Stimulated activated CD4-positive, alpha-beta T cell treated with anti-CD3 and anti-CD28 coated beads, Interleukin-2, amount 100 ng/mL, for 4 hours (primary cell): ENCODE measurements around the gene TRIM7.
"Not testable (repeated sequence)": the region's sequence is repeated elsewhere in the genome, so short reads cannot be mapped to it uniquely, and the experiment has no call there.

Source experiments
- DNase-seq: peaks from one replicate; pipeline ENCODE4 v3.0.0-alpha.2; 2020; ENCODE audit warnings: low read depth

Gene TRIM7

GRCh38 chr5:181192337-181193046 is 12.5 kb downstream of the TRIM7 start:
- no peak for DNase-seq

- DNase-seq: peak; percentile 89
These were observed 13.3 kb downstream of the TRIM7 start for GRCh38 chr5:181191526-181192336.

GRCh38 chr5:181190711-181191525 is 14.1 kb downstream of the TRIM7 start:
- no peak for DNase-seq

GRCh38 chr5:181189962-181190710 is 14.9 kb downstream of the TRIM7 start:
- no peak for DNase-seq

GRCh38 chr5:181189363-181189961 is 15.5 kb downstream of the TRIM7 start:
- DNase-seq: peak; percentile 60

GRCh38 chr5:181188700-181189362 is 16.2 kb downstream of the TRIM7 start:
- DNase-seq: peak; percentile 68

- no peak for DNase-seq
These were observed 17.3 kb downstream of the TRIM7 start for GRCh38 chr5:181187500-181188213.

GRCh38 chr5:181186986-181187499 is 18.0 kb downstream of the TRIM7 start:
- DNase-seq: no peak

- DNase-seq: no peak
These were observed 19.0 kb downstream of the TRIM7 start for GRCh38 chr5:181186022-181186421.

- no peak for DNase-seq
These were observed 19.4 kb downstream of the TRIM7 start for GRCh38 chr5:181185560-181185959.

GRCh38 chr5:181184845-181185216 is 20.2 kb downstream of the TRIM7 start:
- no peak for DNase-seq

GRCh38 chr5:181182651-181183050 is 22.3 kb downstream of the TRIM7 start:
- no peak for DNase-seq

GRCh38 chr5:181181650-181182565 is 23.1 kb downstream of the TRIM7 start:
- DNase-seq: peak; percentile 57

- DNase-seq: not testable (repeated sequence)
These were observed 27.4 kb downstream of the TRIM7 start for GRCh38 chr5:181177559-181177958.

- no peak for DNase-seq
These were observed 28.6 kb downstream of the TRIM7 start for GRCh38 chr5:181176254-181176952.

GRCh38 chr5:181173420-181174342 is 31.3 kb downstream of the TRIM7 start:
- DNase-seq: no peak

- no peak for DNase-seq
These were observed 32.0 kb downstream of the TRIM7 start for GRCh38 chr5:181173027-181173419.
